ENCODE data around the gene ARL3.
A peak's percentile ranks its signal among the peaks of the same experiment; 100 is the strongest.
"Not testable (repeated sequence)": the region's sequence is repeated elsewhere in the genome, so short reads cannot be mapped to it uniquely, and the experiment has no call there.

The ARL3 gene

DNA sequence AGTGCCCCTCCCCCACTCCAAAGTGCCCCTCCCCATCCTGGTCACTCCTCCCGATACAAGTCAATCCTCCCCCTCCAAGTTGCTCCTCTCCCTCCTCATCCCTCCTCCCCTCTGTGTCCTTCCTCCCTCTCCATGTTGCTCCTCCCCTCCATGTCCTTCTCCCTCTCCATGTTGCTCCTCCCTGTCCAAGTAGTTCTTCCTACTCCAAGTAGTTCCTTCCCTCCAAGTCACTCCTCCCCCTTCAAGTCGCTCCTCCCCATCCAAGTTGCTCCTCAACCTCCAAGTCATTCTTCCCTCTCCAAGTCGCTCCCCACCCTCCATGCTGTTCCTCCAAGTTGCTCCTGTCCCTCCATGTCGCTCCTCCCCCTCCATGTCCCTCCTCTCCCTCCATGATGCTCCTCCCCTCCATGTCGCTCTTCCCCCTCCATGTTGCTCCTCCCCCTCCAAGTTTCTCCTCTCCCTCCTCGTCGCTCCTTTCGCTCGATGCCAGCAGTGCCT is 20.9 kb upstream of the ARL3 start:
- FAIRE-seq: no peak

DNA sequence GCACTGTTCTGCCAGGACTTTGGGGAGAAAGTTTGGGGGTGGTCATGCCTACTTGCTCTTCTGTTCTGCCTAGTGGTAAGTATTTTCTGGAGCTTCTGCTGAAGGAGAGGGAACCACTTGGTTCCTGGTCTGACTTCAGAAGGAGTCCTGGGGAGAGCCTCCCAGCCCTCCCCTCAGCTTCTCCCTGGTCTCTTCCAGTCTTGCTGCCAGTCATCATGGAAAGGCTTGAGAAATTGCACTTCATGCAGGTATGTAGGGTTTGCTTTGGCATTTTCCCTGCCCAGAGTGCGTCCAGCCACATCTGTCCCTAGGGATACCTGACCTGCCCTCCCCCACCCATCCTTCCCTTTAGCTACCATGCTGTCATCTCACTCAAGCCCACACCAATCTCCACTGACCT is 18.5 kb upstream of the ARL3 start:
- no peak for FAIRE-seq

DNA sequence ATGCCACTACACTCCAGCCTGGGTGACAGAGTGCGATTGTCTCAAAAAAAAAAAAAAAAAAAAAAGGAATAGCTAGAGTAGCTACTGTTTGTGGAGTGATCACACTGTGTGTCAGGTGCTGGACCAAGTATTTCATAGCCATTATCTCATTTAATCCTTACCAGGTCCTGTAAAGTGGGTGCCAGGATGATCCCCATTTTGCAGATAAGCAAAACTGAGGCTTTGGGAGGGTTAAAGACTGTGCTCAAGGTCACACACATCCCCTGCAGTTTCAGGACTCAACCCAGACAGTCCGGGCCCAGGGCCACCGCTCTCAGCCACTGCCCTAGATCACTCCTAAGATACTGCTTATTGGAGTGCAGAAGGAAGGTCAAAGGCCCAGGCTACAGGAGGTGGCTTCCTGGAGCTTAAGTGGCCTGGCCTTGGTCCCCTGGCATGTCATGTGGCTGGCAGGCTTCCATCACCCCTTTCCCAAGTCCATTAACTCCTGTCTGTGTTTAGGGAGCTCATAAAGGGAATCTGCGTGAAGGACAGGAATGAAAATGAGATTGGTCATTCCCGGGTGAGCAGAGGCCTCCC is 17.1 kb upstream of the ARL3 start:
- no peak for FAIRE-seq

DNA sequence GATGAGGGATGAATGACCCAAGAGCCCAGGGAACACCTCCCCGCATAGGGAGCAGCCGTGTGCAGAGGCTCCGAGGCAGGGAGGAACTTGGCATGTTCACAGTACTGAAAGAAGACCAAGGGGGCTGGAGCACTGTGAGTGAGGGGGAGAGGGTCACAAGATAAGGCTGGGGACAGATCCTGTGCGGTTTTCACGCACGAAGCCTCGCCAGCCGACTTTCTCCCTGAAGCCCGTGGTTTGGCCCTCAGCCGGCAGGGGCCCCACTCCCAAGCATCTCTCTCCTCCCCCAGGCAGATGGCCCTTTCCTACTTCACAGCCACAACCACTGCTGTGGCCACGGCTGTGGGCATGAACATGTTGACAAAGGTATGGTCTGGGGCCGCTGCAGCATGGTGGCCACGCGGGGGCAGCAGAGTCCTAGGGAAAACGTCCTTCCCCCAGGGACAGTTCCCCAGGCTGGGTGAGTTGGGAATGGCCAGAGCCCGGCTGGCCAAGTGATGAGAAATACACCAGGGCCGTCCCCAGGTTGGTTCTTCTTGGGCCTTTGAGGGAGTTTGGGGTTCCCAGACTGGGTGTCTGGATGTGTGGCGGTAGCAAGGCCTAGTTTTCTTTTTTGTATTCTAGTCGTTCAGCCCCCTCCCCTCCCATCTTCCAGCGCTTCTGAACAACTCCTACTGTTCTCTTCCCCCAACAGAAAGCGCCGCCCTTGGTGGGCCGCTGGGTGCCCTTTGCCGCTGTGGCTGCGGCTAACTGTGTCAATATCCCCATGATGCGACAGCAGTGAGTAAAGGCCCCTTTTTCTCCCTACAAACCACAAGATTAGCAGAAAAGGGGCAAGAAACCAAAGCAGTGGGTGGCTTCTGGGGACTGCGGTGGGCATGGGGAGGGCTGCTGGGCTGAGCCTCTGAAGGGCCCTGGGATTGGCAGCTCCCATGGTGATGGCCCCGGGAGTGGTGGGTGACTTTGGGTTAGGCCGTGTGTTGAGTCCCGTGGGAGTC is 15.1 kb upstream of the ARL3 start:
- peak; percentile 71 for FAIRE-seq

DNA sequence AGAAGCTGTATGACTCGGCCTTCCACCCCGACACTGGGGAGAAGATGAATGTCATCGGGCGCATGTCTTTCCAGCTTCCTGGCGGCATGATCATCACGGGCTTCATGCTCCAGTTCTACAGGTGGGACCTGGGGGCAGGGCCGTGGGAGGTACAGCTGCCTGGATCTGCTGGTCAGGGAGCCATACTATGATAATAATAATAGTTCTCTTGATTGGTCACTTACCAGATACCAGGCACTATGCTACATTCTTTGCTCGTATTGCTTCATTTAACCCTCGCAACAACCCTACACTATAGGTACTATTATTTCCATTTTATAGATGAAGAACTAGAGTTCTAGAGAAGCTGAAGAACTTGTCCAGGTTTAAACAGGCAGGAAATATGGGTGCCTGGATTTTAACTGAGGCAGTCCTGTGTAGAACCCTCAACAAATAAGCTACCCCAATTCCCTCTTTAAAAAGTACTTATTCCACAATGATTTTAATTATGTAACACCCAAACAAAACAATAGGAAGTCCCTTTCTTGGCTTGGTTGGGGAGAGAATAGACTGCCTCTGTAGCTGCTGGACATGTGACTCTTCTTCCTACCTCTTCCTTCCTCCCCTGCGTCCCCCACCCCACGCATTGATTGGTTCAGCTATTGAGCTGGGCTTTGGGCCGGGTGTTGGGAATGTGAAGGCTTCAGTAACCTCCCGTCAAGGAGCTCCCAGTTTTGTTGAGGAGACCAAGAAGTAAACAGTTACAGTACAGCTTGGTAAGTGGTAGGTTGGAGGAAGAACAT is 13.0 kb upstream of the ARL3 start:
- FAIRE-seq: no peak

DNA sequence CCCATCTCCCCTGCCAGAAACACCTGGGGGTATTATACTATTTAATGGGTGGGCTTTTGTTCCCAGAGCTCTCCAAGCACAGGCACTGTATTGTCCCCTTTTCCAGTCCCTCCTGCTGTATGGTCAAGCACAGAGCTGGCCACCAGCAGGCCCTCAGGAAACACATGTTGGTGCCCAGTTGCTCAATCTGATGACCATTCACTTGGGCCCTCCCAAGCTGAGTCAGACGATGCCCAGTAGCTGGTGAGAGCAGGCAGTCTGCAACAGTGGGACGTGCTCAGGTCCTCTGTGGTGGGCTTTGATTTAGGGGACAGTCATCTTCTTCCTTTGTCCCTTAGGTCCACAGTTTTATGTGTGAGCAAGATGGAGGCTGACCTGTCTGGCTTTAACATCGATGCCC is 12.1 kb upstream of the ARL3 start:
- no peak for FAIRE-seq

DNA sequence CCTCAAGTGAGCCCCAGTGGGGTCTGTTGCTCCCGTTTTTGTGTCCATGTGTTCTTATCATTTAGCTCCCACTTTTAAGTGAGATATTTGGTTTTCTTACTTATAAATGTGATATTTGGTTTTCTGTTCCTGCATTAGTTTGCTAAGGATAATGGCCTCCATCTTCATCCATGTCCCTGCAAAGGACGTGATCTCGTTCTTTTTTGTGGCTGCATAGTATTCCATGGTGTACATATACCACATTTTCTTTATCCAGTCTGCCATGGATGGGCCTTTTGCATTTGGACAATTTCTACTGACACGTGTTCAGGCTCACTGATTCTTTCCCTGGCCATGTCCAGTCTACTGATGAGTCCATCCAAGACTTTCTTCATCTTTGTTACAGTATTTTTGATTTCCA is 9.8 kb upstream of the ARL3 start:
- no peak for FAIRE-seq

DNA sequence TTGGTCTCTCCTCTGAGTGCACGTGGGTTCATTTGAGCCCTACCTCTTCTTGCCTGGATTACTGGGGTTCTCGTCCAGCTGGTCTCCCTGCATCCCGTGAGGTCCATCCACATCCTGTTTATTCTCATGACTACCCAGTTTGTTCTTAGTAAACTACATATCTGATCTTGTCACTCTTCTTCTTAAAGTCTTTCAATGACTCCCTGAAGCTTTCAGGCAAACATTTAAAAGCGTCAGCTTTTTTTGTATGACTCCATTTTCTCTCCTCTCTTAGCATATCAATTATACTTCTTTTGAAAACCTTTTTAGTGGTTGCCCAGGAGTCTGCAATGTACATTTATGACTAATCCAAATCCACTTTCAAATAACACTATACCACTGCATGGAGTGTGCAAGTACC is 7.8 kb upstream of the ARL3 start:
- FAIRE-seq: no peak

DNA sequence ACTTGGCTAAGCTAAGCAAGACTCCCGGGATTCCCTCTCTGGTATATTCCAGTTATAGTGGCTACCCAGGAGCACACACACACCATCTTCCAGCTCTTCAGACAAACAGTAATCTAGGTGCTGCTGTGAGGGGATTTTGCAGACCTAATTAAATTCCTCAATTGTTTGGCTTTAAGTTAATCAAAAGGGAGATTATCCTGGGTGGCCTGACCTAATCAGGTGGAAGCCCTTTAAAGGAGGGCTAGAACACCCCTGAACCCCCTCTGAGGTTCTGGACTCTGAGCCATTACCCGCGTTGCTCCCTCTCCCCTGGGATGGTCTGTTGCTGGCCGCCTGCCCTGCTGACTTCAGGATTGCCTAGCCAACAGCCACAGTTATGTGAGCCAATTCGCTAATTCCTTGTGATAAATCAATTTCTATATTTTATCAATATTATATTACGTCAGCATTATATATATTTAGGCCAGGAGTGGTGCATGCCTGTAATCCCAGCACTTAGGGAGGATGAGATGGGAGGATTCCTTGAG is 6.6 kb upstream of the ARL3 start:
- FAIRE-seq: no peak

DNA sequence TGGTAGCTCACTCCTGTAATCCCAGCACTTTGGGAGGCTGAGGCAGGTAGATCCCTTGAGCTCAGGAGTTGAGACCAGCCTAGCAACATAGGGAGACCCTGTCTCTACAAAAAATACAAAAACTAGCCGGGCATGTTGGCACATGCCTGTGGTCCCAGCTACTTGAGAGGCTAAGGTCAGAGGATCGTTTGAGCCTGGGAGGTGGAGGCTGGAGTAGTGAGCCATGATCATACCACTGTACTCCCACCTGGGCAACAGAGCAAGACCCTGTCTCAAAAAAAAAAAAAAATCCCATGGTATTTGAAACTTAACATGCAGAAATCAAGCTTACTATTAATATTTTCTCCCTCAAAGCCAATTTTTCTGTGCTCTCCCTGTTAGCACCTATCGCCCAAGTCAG is 6.1 kb upstream of the ARL3 start:
- FAIRE-seq: no peak

DNA sequence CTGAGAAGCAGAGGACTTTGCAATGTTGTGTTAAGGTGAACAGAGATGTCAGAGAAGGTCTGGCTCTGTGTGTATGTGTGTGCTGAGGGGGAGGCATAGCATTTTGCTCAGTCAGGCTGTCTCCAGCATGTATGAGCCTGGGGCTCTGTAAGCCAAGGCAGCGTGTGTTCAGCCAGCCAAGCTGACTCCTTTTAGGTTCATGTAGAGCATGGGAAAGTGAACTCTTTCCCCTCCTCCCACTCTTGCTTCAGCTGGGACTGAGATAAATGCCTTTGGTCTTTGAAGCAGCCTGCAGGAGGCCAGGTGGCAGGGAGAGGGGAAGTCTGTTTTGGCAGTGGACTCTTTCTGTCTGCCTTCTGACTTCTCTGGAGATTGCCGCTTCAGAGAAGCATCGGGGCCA is 4.0 kb upstream of the ARL3 start:
- no peak for FAIRE-seq

DNA sequence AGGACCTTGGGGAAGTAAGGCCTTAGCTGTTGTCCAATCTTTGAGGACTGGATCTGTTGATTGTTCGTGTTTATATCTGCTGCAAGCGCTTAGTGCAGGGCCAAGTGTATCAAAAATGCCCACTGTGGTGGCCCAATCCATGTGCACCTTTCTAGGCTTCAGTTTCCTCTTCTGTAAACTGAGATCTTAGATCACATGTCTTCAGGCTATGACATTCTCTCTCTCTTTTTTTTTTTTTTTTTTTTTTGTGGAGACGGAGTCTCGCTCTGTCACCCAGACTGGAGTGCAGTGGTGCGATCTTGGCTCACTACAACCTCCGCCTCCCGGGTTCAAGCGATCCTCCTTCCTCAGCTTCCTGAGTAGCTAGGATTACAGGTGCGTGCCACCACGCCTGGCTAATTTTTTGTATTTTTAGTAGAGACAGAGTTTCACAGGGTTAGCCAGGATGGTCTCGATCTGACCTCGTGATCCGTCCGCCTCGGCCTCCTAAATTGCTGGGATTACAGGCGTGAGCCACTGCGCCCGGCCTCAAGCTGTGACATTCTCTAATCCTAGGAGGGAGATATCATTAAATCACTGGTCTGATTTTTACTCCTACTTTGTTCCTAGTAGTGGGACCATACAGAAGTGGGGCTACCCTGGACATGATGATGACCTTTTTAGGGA is 2.8 kb upstream of the ARL3 start:
- FAIRE-seq: not testable (repeated sequence)

DNA sequence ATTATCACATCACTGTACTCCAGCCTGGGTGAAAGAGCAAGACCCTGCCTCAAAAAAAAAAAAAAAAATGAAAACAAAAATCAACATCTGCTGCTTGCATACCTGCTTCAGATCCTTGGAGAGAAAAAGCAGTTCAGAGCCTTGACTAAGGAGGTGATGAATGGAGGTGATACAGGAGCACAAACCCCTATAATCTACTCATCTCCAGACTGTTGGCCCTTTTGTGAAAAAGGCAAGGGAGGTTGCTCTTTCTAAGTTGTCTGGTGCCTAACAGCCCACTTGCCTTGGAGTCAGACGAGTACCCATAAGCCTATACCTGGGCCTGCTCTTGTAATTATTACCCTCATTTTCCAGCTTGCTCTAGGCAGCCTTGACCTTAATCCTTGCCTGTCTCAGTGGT is 1.7 kb upstream of the ARL3 start:
- no peak for FAIRE-seq

DNA sequence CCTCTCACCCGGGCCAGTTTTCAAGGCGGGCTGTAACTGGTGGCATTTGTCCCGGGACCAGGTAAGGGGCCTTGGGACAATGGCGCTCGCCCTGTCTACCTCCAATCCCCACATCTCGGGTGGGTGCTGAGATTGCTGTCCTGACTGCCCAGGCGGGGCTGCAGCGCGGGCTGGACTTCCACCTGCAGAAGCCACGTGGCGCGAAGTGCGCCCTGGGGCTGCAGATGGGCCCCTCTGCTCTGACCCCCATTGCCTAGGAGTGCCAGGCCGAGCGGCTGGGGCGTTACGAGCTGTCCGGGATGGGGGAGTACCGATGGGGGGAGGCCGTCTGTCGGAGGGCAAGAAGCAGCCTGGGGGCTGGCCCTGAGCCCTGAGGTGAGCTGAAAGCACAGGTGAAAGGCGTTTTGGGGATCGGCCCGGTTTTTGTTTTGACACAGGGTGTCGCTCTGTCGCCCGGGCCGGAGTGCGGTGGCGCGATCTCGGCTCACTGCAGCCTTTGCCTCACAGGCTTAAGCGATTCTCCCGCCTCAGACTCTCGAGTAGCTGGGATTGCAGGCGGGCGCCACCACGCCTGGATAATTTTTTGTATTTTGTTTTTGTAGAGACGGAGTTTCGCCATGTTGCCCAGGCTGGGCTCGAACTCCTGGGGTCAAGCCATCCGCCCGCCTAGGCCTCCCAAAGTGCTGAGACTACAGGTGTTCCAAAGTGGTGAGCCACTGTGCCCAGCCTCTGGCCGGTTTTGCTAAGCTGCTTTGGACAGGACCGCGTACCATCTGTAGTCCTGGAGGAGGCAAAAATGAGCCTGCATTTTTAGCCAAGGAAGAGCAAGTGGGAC is 641 bp upstream of the ARL3 start, which contains the start of gene SFXN2:
SFXN2 (plus strand) TSS at position 16 of the 835 bp plus-strand sequence. CDS start 12,001 bp downstream, outside the sequence.
- no peak for FAIRE-seq

DNA sequence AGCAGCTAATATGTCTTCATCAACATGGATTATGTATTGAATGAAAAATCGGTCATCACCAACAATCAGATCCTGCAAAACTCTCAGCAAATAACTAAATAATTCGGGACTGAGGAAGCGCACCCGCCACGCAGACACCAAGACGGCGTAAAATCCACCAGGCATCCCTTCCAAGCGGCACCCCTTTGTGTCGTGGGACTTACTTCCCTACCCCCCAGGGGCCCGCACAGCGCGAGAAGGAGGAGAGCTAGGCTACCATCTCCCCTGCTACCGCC is 721 bp downstream of the ARL3 start:
- no peak for FAIRE-seq

DNA sequence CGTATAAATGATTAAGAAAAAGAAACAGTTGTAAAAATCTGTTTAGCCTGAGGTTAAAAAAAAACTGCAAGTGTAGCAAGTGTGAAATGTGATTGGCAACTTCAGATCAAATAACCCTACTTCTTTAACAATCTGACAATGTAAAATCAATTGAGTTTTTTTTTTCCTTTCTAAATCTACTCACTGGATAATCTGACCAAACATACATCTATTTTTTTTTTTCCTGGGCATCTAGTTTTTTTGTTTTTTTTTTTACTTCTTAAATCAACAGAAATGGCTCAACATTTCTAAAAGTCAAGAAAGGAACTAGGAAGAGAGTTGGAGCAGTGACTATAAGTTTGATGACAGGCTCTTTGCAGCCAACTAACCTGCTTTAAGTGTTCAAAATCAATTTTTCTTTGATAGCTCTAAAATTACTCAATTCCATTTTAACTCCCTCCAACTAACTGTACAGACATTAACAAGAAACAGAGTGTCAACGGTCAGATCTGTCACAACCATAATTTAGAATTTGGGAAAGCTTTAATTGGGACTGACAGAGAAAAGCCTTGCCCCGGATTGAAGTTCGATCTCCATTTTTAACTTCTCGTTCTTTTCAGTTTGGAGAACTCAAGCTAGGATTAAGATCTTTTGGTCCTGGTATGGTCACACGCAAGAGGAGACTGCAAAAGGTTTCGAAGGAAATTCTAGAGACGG is 1.2 kb downstream of the ARL3 start:
- no peak for FAIRE-seq

DNA sequence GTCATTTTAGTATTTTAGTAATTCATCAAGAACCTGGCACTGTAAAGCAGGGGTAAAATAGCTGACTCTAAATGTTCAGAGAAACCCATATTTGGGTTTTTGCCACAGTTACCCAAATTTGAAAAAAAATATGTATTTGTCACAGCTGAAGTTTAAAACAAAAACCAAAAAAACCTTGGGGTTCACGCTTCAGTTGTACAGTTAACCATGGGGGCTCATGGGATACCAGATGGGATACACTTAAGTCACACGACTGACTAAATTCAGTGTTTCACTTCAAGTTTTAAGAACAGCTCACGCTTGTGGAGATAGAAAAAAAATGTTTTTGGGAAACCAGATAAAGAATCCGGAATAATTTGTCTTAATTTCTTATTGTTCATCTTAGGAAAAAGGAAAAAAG is 2.1 kb downstream of the ARL3 start:
- FAIRE-seq: no peak

DNA sequence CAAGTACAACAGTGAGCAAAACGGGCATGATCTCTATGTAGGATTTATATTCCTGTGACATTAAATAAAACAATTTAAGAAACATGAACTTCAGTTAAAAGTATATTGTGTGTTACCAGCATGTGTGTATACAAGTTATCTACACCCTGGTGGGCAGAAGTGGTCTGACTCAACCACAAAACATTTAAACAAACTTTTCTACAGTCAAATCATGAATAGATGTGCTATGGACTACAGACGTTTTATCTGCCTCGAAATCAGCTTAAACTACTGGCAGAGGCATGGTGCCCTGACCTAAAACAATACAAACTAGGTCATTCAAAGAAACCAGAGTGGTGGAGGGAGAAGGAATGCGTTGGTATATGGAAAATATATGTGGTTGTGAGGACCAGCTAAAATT is 3.6 kb downstream of the ARL3 start:
- no peak for FAIRE-seq

DNA sequence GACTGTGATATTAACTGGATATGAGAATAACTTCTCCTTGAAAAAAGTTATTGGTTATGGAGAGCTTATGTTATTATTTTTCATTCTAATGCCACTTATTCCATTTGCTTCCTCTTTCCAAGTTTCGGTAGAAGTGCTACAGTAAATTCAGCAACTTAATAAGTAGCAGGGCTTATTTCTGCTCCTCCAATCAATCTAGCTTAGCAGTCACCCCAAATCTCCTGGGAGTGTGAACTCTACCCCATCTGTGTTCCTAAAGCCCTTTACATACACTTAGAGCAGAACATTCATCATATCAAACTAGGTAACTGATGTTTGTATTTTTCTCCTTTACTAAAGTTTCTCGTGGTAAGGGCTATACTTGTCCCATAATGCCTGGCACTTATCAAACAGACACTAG is 8.7 kb downstream of the ARL3 start:
- FAIRE-seq: no peak

DNA sequence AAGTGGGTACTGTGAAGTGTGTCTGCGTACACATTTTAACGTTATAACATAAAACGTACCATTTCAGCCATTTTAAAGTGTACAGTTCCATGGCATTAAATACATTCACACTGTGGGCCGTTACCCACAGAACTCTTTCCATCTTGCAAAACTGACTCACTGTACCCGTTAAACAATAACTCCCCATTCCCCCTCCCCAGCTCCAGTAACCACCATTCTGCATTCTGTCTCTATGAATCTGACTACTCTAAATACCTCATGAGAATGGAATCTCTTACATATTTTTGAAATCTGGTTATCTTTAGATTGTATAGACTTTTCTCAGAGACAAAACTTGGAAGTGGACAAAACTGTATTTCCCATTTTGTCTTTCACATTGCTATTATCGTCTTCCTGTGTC is 9.3 kb downstream of the ARL3 start:
- no peak for FAIRE-seq

DNA sequence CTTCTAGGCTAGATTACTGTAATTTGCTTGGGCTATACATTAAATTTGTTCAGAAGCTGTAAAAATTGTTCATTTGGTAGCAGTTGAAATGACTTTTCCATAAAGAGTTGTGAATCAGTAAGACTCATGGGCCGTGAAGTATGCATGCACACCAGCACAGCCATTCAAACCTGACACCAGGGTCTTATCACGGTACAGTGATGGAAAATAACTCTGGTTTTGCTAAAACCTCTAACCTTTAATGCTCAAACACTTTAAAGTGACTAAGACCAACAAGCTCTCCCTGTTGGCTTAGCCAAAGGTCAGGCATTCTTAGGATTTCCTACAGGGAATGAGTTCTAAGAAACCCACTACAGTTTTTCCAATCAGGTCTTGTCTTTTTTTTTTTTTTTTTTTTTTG is 11.5 kb downstream of the ARL3 start:
- FAIRE-seq: no peak

Measured in A204.1 (cell line).